Right forelimb (tissue), 1 donor: ENCODE results near the gene SLC13A3.

ENCODE experiments used
- DNase-seq: peaks from one replicate; pipeline ENCODE4 v3.0.0-alpha.2; 2018

Gene SLC13A3

GRCh38 chr20:46631874-46632446, 19.3 kb downstream of the SLC13A3 start:
- no peak for DNase-seq

GRCh38 chr20:46631212-46631869, 19.9 kb downstream of the SLC13A3 start:
- DNase-seq = no peak

- DNase-seq = no peak
Measured at GRCh38 chr20:46630306-46630705, 21.0 kb downstream of the SLC13A3 start.

GRCh38 chr20:46629341-46629740, 21.9 kb downstream of the SLC13A3 start:
- no peak for DNase-seq

- no peak for DNase-seq
Measured at GRCh38 chr20:46627234-46627633, 24.0 kb downstream of the SLC13A3 start.

- no peak for DNase-seq
Measured at GRCh38 chr20:46626758-46627157, 24.5 kb downstream of the SLC13A3 start.

GRCh38 chr20:46625875-46626373, 25.3 kb downstream of the SLC13A3 start:
- DNase-seq = no peak

GRCh38 chr20:46624946-46625345, 26.3 kb downstream of the SLC13A3 start:
- no peak for DNase-seq

GRCh38 chr20:46622165-46622564, 29.1 kb downstream of the SLC13A3 start:
- DNase-seq = no peak

- DNase-seq = no peak
Measured at GRCh38 chr20:46621492-46621891, 29.8 kb downstream of the SLC13A3 start.

- DNase-seq = no peak
Measured at GRCh38 chr20:46619445-46619844, 31.8 kb downstream of the SLC13A3 start.

GRCh38 chr20:46618316-46619100, 32.8 kb downstream of the SLC13A3 start:
- DNase-seq = no peak

- no peak for DNase-seq
Measured at GRCh38 chr20:46614503-46614902, 36.8 kb downstream of the SLC13A3 start.

GRCh38 chr20:46610145-46610544, 41.1 kb downstream of the SLC13A3 start:
- DNase-seq = no peak

GRCh38 chr20:46609043-46609442, 42.2 kb downstream of the SLC13A3 start:
- DNase-seq = no peak

GRCh38 chr20:46607849-46608497, 43.3 kb downstream of the SLC13A3 start:
- DNase-seq = no peak

GRCh38 chr20:46607191-46607848, 43.9 kb downstream of the SLC13A3 start:
- DNase-seq = no peak

GRCh38 chr20:46606817-46607190, 44.5 kb downstream of the SLC13A3 start:
- no peak for DNase-seq

- DNase-seq = no peak
Measured at GRCh38 chr20:46605978-46606816, 45.1 kb downstream of the SLC13A3 start.

GRCh38 chr20:46605181-46605580, 46.1 kb downstream of the SLC13A3 start:
- no peak for DNase-seq

- no peak for DNase-seq
Measured at GRCh38 chr20:46604551-46605133, 46.6 kb downstream of the SLC13A3 start.

- DNase-seq = no peak
Measured at GRCh38 chr20:46602429-46602828, 48.8 kb downstream of the SLC13A3 start.
